HEK293 (cell line): ENCODE results near the gene DNAJC30.
A peak's percentile ranks its signal among the peaks of the same experiment; 100 is the strongest.

Experiments
- ATF2 ChIP-seq: fragments of 450-650 bp; formaldehyde crosslinking; IDR thresholded peaks from 2 replicates; pipeline ENCODE4 v1.5.1; 2016; ENCODE audit warnings: missing biosample characterization, missing genetic modification characterization, low read depth
- BCL11B ChIP-seq: fragments of 450-650 bp; formaldehyde crosslinking; IDR thresholded peaks from 2 replicates; pipeline ENCODE4 v1.5.1; 2016; ENCODE audit warnings: low read depth, missing biosample characterization, missing genetic modification characterization
- HOXD13 ChIP-seq: sonication (generic); formaldehyde crosslinking; IDR thresholded peaks from 2 replicates; pipeline ENCODE4 v1.8.0; 2022; ENCODE audit warnings: missing genetic modification reagents, borderline replicate concordance
- KLF17 ChIP-seq: fragments of 450-650 bp; formaldehyde crosslinking; IDR thresholded peaks from 2 replicates; pipeline ENCODE4 v1.5.1; 2016; ENCODE audit warnings: missing biosample characterization, missing genetic modification characterization
- KLF9 ChIP-seq: fragments of 450-650 bp; formaldehyde crosslinking; IDR thresholded peaks from 2 replicates; pipeline ENCODE4 v1.5.1; 2016; ENCODE audit warnings: missing biosample characterization, missing genetic modification characterization, low read depth
- TSHZ1 ChIP-seq: fragments of 450-650 bp; formaldehyde crosslinking; IDR thresholded peaks from 2 replicates; pipeline ENCODE4 v1.5.1; 2016; ENCODE audit warnings: missing biosample characterization, missing genetic modification characterization, borderline replicate concordance
- ZBTB21 ChIP-seq: fragments of 450-650 bp; formaldehyde crosslinking; IDR thresholded peaks from 2 replicates; pipeline ENCODE4 v1.5.1; 2017; ENCODE audit warnings: missing biosample characterization, missing genetic modification characterization
- ZBTB7A ChIP-seq: fragments of 450-650 bp; formaldehyde crosslinking; IDR thresholded peaks from 2 replicates; pipeline ENCODE4 v1.5.1; 2016; ENCODE audit warnings: low read depth, missing biosample characterization, missing genetic modification characterization
- ZFHX2 ChIP-seq: fragments of 450-650 bp; formaldehyde crosslinking; conservative IDR thresholded peaks from 2 replicates; pipeline ENCODE4 v1.5.1; 2016; ENCODE audit warnings: missing biosample characterization, missing genetic modification characterization
- ZFP37 ChIP-seq: fragments of 450-650 bp; formaldehyde crosslinking; IDR thresholded peaks from 2 replicates; pipeline ENCODE4 v1.5.1; 2016; ENCODE audit warnings: missing biosample characterization, missing genetic modification characterization
- ZNF112 ChIP-seq: fragments of 450-650 bp; formaldehyde crosslinking; IDR thresholded peaks from 2 replicates; pipeline ENCODE4 v1.5.0; 2017; ENCODE audit warnings: missing biosample characterization, missing genetic modification characterization
- ZNF140 ChIP-seq: fragments of 450-650 bp; formaldehyde crosslinking; IDR thresholded peaks from 2 replicates; pipeline ENCODE4 v1.5.1; 2016; ENCODE audit warnings: missing biosample characterization, missing genetic modification characterization
- ZNF214 ChIP-seq: fragments of 450-650 bp; formaldehyde crosslinking; IDR thresholded peaks from 2 replicates; pipeline ENCODE4 v1.5.1; 2017; ENCODE audit warnings: missing biosample characterization, mild to moderate bottlenecking, missing genetic modification characterization, borderline replicate concordance
- ZNF280D ChIP-seq: fragments of 450-650 bp; formaldehyde crosslinking; IDR thresholded peaks from 2 replicates; pipeline ENCODE4 v1.5.1; 2016; ENCODE audit warnings: missing biosample characterization, missing genetic modification characterization
- ZNF366 ChIP-seq: fragments of 450-650 bp; formaldehyde crosslinking; conservative IDR thresholded peaks from 2 replicates; pipeline ENCODE4 v1.5.1; 2016; ENCODE audit warnings: missing biosample characterization, missing genetic modification characterization
- ZNF398 ChIP-seq: fragments of 450-650 bp; formaldehyde crosslinking; IDR thresholded peaks from 2 replicates; pipeline ENCODE4 v1.5.1; 2017; ENCODE audit warnings: missing biosample characterization, missing genetic modification characterization
- ZNF449 ChIP-seq: fragments of 450-650 bp; formaldehyde crosslinking; IDR thresholded peaks from 2 replicates; pipeline ENCODE4 v1.5.1; 2017; ENCODE audit warnings: missing biosample characterization, mild to moderate bottlenecking, missing genetic modification characterization, moderate library complexity
- ZNF513 ChIP-seq: fragments of 450-650 bp; IDR thresholded peaks from 2 replicates; pipeline ENCODE4 v1.5.1; 2018; ENCODE audit warnings: missing biosample characterization, missing genetic modification characterization
- ZNF514 ChIP-seq: fragments of 450-650 bp; formaldehyde crosslinking; IDR thresholded peaks from 2 replicates; pipeline ENCODE4 v1.5.1; 2016; ENCODE audit warnings: missing biosample characterization, missing genetic modification characterization
- ZNF529 ChIP-seq: fragments of 450-650 bp; formaldehyde crosslinking; IDR thresholded peaks from 2 replicates; pipeline ENCODE4 v1.5.1; 2017; ENCODE audit warnings: missing genetic modification characterization, missing biosample characterization; ENCODE audit not compliant: insufficient replicate concordance
- ZNF571 ChIP-seq: fragments of 450-650 bp; formaldehyde crosslinking; IDR thresholded peaks from 2 replicates; pipeline ENCODE4 v1.5.0; 2017; ENCODE audit warnings: missing biosample characterization, missing genetic modification characterization
- ZNF585B ChIP-seq: fragments of 450-650 bp; formaldehyde crosslinking; IDR thresholded peaks from 2 replicates; pipeline ENCODE4 v1.5.1; 2016; ENCODE audit warnings: missing biosample characterization, missing genetic modification characterization
- ZNF785 ChIP-seq: fragments of 450-650 bp; formaldehyde crosslinking; IDR thresholded peaks from 2 replicates; pipeline ENCODE4 v1.5.1; 2016; ENCODE audit warnings: missing biosample characterization, missing genetic modification characterization

DNAJC30 gene

GRCh38 chr7:73667344-73668102, 15.7 kb downstream of the DNAJC30 start, which contains the start of gene VPS37D (continued):
- TF ChIP-seq KLF17 (tag by site-specific recombination) (no peak), ZFP37 (tag by site-specific recombination) (no peak), ZNF785 (tag by site-specific recombination) (no peak), TSHZ1 (tag by site-specific recombination) (no peak), ZNF529 (tag by site-specific recombination) (no peak), ZNF514 (tag by site-specific recombination) (no peak), KLF9 (tag by site-specific recombination) (peak; percentile 81), ZNF366 (tag by site-specific recombination) (no peak), ZNF140 (tag by site-specific recombination) (no peak), ATF2 (tag by site-specific recombination) (no peak), ZNF571 (tag by site-specific recombination) (no peak), ZBTB7A (tag by site-specific recombination) (no peak), HOXD13 (CRISPR knock-in tag) (no peak), ZNF112 (no peak), ZNF214 (tag by site-specific recombination) (no peak), ZBTB21 (tag by site-specific recombination) (no peak), BCL11B (tag by site-specific recombination) (no peak), ZNF513 (tag by site-specific recombination) (no peak), ZNF398 (tag by site-specific recombination) (0 out of 2 replicates have a peak, but pooled peaks have one; percentile 17), ZNF585B (tag by site-specific recombination) (no peak), ZNF449 (tag by site-specific recombination) (no peak), ZFHX2 (tag by site-specific recombination) (peak; percentile 68), ZNF280D (tag by site-specific recombination) (no peak)
